HEK293T (cell line): ENCODE data around the gene AGBL1.

ENCODE experiments used
- BHLHE40 ChIP-seq: fragments of 450-650 bp; IDR thresholded peaks from 2 replicates; pipeline ENCODE4 v1.6.1; 2016; ENCODE audit warnings: mild to moderate bottlenecking, moderate library complexity, borderline replicate concordance
- CTBP1 ChIP-seq: fragments of 450-650 bp; IDR thresholded peaks from 2 replicates; pipeline ENCODE4 v1.6.1; 2016; ENCODE audit warnings: borderline replicate concordance
- FOXK2 ChIP-seq: fragments of 450-650 bp; IDR thresholded peaks from 2 replicates; pipeline ENCODE4 v1.6.1; 2016; ENCODE audit warnings: mild to moderate bottlenecking
- HDGF ChIP-seq: fragments of 450-650 bp; IDR thresholded peaks from 2 replicates; pipeline ENCODE4 v1.6.1; 2017; ENCODE audit warnings: antibody characterized with exemption, borderline replicate concordance
- TARDBP ChIP-seq: fragments of 450-650 bp; IDR thresholded peaks from 2 replicates; pipeline ENCODE4 v1.6.1; 2016

DNA sequence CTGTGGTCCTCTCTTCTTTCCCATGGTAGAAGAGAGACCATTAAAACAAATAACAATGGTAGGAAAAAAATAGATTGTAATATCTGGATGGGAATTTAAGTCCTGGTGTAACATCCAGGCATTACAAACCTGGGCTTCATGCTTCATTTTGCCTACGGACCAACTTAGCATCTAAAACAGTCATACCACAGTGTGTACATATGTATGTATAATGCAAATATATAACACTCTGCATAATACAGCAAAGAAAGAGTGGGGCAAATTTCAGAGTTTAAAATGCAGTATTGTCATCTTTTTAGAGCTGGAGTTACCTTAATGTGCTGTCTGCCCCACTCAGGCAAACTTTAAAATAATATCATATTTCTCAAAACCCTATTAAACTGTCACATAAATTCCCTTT, 298.2 kb downstream of the AGBL1 start:
- no peak for TF ChIP-seq CTBP1
- TF ChIP-seq BHLHE40, result no peak
- no peak for TF ChIP-seq HDGF
- TF ChIP-seq FOXK2, result no peak
- TF ChIP-seq TARDBP, result no peak
